ENCODE data around the gene CRHR1.

CRHR1 gene

GRCh38 chr17:45756266-45756991, 27.7 kb upstream of the CRHR1 start:
- ChIA-PET POLR2A (interaction anchor here (1.1 kb wide), 1 partner anchor 89 kb away, joined by 3 read pairs; no protein-coding TSS in a partner anchor), CTCF (interaction anchor here (1.4 kb wide), 1 partner anchor 27 kb away, joined by 5 read pairs; no protein-coding TSS in a partner anchor)
- H3K4me1 ChIP-seq (ENCODE audit: control insufficient read depth, insufficient read depth, low read length) = no peaks in the 10 kb centered on the region
- H3K4me3 ChIP-seq (ENCODE audit: low read depth, low read length) = no peak overlapping the region
- no peaks in the 10 kb centered on the region for H3K9me3 ChIP-seq (ENCODE audit: control insufficient read depth, insufficient read depth, low read depth, low read length)
- TF ChIP-seq AEBP2 (tag by site-specific recombination; IDR thresholded peaks at IDR 0.05; ENCODE audit: borderline replicate concordance) = no peak
- TF ChIP-seq ZNF394 (tag by site-specific recombination; IDR thresholded peaks at IDR 0.05; ENCODE audit: borderline replicate concordance) = no peak
- no peak for TF ChIP-seq ZNF416 (tag by site-specific recombination; IDR thresholded peaks at IDR 0.05)
- no peak for TF ChIP-seq ZNF223 (tag by site-specific recombination; IDR thresholded peaks at IDR 0.05)
- no peak for TF ChIP-seq SP2 (tag by site-specific recombination; IDR thresholded peaks at IDR 0.05)
- TF ChIP-seq SALL2 (tag by site-specific recombination; IDR thresholded peaks at IDR 0.05; ENCODE audit: borderline replicate concordance) = no peak
- no peak for TF ChIP-seq BCL11A (tag by site-specific recombination; IDR thresholded peaks at IDR 0.05; ENCODE audit: low read depth)
- TF ChIP-seq ZNF354C (tag by site-specific recombination; IDR thresholded peaks at IDR 0.05; ENCODE audit: borderline replicate concordance, low read depth) = no peak
- no peak for TF ChIP-seq ZSCAN16 (tag by site-specific recombination; IDR thresholded peaks at IDR 0.05)
- no peak for TF ChIP-seq ZNF791 (tag by site-specific recombination; IDR thresholded peaks at IDR 0.05)
- TF ChIP-seq SP7 (tag by site-specific recombination; IDR thresholded peaks at IDR 0.05) = no peak
- no peak for TF ChIP-seq YY1 (tag by site-specific recombination; IDR thresholded peaks at IDR 0.05)
- TF ChIP-seq ZNF248 (tag by site-specific recombination; IDR thresholded peaks at IDR 0.05) = no peak
- TF ChIP-seq ZNF311 (tag by site-specific recombination; IDR thresholded peaks at IDR 0.05; ENCODE audit: borderline replicate concordance) = no peak
- TF ChIP-seq PRDM2 (tag by site-specific recombination; IDR thresholded peaks at IDR 0.05; ENCODE audit: borderline replicate concordance) = no peak
- TF ChIP-seq ZNF48 (tag by site-specific recombination; IDR thresholded peaks at IDR 0.05) = no peak
- no peak for TF ChIP-seq ZNF549 (tag by site-specific recombination; IDR thresholded peaks at IDR 0.05)
- no peak for TF ChIP-seq ZNF600 (tag by site-specific recombination; IDR thresholded peaks at IDR 0.05)
- TF ChIP-seq ZNF391 (tag by site-specific recombination; IDR thresholded peaks at IDR 0.05; ENCODE audit: borderline replicate concordance, low read depth) = no peak
- H3K27ac ChIP-seq (ENCODE audit: extremely low read depth, low read depth, low read length) = no peak overlapping the region
- H3K36me3 ChIP-seq (ENCODE audit: control insufficient read depth in 2 of 2, insufficient read depth in 1 of 2, low read length in 2 of 2) = no peaks in the 10 kb centered on the region
